CD4-positive, alpha-beta T cell treated with Interleukin-6 at 100 ng/mL for 8 hours (primary cell): Measurements from ENCODE around the gene PAFAH1B2.
"Not testable (repeated sequence)": the region's sequence is repeated elsewhere in the genome, so short reads cannot be mapped to it uniquely, and the experiment has no call there.

ENCODE experiments used
- DNase-seq: peaks from one replicate; pipeline ENCODE4 v3.0.0-alpha.2; 2020; ENCODE audit warnings: mixed read lengths, low spot score

Gene PAFAH1B2

DNA sequence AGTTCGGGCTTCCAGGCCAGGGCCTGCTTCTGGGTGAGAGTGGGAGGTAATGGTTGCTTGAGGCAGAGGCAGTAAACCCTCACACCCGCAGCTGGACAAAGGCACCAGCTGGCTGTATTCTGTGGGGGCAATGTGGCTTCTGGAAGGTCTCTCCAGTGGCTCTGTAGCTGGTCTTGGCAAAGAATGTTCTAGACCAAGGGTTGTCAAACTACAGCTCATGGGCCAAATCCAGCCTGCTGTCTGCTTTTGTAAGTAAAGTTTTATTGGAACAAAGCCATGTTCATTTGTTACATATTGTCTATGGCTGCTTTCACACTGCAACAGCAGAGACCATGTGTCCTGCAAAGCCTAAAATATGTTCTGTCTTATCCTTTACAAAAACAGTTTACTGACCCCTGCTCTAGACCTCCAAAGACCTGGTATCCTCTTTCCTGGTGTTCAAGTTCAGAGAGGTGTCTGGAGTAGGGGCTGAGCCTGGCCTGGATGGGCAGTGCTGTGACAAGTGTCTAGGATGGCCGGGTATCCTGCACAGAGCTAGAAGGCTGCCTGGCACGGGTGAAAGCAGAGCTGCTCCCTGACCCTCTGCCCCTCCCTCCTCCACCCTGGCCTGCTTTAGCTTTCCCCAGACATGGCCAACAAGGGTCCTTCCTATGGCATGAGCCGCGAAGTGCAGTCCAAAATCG is 58.4 kb downstream of the PAFAH1B2 start:
- DNase-seq: no peak

GRCh38 chr11:117203069-117203407 is 59.0 kb downstream of the PAFAH1B2 start:
- DNase-seq: no peak

GRCh38 chr11:117204283-117205080 is 60.4 kb downstream of the PAFAH1B2 start:
- DNase-seq: no peak

DNA sequence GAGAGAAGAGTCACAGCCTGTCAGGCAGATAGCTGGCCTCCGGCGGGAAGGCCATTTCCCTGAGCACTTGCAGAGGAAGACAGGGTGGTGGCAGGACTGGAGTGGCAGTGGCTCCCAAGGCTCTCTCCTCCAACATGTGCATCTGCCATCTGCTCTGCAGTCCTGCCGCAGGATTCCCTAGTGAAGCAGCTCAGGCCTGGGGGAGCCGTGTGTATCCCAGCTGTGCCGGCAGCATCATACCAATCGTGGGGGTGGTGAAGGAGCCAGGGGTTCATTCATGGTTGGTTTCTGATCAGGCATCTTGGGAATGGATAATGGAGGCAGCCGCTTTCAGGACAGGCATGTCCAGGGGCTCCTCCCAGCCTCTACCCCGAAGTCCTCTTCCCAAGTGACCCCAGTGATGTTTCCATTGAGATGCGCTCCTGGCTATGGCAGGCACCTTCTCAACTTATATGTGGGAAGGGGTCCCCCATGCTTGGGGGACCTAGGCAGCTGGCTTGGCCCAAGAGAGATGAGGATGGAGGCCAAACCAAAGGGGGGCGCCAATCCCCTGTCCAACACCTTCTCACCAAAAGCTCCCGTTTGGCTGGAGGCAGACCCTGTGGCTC is 61.2 kb downstream of the PAFAH1B2 start:
- DNase-seq: no peak

GRCh38 chr11:117206111-117206510 is 62.0 kb downstream of the PAFAH1B2 start:
- not testable (repeated sequence) for DNase-seq

- DNase-seq: not testable (repeated sequence)
Observed at GRCh38 chr11:117206859-117207258, 62.8 kb downstream of the PAFAH1B2 start.

DNA sequence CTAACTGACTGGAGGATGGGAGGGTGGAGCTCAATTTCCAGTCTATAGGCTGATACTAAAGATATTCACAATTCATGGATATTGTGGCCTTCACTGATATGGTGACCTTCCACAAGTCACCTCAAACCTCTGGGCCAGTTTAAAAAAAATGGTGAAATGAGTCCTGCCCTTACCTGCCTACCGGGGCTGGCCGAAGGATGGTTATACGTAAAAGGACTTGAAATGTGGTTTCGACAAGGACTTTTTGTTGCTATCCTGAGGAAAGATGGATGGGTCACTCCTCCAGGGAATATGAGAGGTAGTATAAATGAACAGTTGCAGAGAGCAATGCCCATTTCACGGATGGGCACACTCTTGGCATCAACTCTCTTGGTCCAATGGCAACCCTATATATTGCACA is 63.4 kb downstream of the PAFAH1B2 start:
- DNase-seq: not testable (repeated sequence)

DNA sequence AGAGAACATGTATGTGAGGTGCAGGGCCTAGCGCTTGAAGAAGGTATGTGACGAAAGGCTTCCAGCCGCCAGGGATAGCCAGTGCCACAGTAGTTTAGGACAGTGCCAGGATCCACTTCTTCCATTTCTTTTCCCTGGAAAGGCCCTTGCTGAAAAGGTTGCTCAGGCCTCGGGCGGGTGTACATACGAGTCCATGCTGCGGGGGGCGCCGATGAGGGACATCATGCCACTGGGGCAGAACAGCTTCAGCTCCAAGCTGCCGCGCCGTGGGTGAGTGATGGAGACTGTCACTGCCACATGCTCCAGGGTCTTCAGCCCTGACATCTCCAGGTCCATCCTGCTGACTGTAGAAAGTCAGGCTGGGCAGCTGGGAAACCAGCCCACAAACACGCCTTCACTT is 64.6 kb downstream of the PAFAH1B2 start:
- DNase-seq: not testable (repeated sequence)

GRCh38 chr11:117209351-117210125 is 65.5 kb downstream of the PAFAH1B2 start:
- not testable (repeated sequence) for DNase-seq

GRCh38 chr11:117210620-117211019 is 66.5 kb downstream of the PAFAH1B2 start:
- no peak for DNase-seq

DNA sequence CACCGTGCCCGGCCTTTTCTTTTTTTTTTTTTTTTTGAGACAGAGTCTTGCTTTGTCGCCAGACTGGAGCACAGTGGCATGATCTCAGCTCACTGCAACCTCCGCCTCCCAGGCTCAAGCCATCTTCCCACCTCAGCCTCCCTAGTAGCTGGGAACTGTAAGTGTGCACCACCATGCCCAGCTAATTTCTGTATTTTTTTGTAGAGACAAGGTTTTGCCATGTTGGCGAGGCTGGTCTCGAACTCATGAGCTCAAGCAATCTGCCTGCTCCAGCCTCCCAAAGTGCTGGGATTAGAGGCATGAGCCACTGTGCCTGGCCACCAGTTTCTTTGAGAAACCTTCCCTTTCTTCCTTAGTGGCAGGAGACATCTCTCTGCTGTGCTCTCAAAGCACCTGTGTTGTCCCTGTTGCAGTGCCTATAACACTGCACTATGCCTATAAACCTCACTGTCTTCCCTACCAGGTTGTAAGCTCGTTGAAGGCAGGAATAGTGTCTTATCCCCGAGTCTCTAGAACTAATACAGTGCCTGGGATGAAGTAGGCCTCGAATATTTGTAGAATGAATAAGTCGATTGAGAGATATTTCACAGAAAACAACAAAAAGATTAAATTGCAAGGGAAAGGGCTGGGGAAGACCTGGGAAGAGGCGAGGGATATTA is 68.7 kb downstream of the PAFAH1B2 start:
- DNase-seq: no peak

GRCh38 chr11:117214404-117215110 is 70.5 kb downstream of the PAFAH1B2 start:
- DNase-seq: no peak

- DNase-seq: no peak
Observed at GRCh38 chr11:117217141-117218084, 73.3 kb downstream of the PAFAH1B2 start.

GRCh38 chr11:117218133-117218915 is 74.2 kb downstream of the PAFAH1B2 start:
- no peak for DNase-seq

DNA sequence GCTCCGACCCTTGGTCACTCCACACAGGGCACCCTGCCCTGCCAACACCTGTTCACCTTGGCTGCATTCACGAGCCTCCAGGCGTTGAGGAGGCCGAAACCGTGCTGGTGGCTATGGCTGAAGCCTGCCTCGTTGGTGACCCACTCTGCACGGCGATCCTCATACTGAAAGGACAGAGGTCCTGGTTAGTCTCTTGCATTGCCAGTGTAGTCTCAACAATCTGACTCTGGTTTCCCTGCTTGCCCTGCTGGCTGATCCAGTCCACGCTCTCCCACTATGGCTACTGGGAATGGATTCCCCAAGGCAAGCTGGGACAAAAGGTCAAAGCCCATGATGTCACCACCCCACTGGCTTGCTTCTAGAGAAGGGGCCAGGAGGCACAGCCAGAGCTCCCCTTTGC is 74.9 kb downstream of the PAFAH1B2 start:
- DNase-seq: no peak

GRCh38 chr11:117219455-117219854 is 75.4 kb downstream of the PAFAH1B2 start:
- DNase-seq: no peak

DNA sequence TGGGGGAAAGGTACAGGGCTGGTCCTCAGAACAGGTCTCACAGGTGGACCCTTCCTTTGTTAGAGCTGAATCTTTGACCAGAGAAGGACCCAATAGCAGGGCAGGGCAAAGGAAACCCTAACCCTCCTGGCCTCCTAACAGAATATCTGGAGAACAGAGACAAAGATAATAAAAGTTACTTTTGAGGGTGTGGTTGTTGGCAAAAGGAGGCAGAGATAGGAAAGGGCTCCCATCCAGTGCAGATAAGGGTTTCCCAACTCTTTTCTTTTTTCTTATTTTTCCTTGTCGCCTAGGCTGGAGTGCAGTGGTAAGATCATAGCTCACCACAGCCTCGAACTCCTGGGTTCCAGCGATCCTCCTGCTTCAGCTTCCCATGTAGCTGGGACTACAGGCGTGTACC is 75.9 kb downstream of the PAFAH1B2 start:
- no peak for DNase-seq

- DNase-seq: no peak
Observed at GRCh38 chr11:117220568-117220967, 76.5 kb downstream of the PAFAH1B2 start.
